ENCODE data around the gene THEM4.
A peak's percentile ranks its signal among the peaks of the same experiment; 100 is the strongest.

Gene THEM4

GRCh38 chr1:151918156-151918555 lies 8.8 kb upstream of the THEM4 start:
- no peak for DNase-seq (ENCODE audit: low read depth)
- no peak for TF ChIP-seq CTCF (IDR thresholded peaks at IDR 0.05; ENCODE audit: low read depth, low read length, missing control alignments)
- no peak overlapping the region for H3K4me3 ChIP-seq (ENCODE audit: low read depth, low read length)
- in situ Hi-C loops (cut with HindIII; ENCODE audit: low sequenced_read_pairs), result loop anchor here (5.0 kb wide), 1 partner anchor 84 kb away; no protein-coding TSS in a partner anchor

GRCh38 chr1:151916726-151917370 lies 7.5 kb upstream of the THEM4 start:
- in situ Hi-C loops (cut with HindIII; ENCODE audit: low sequenced_read_pairs), result loop anchor here (5.0 kb wide), 1 partner anchor 85 kb away; no protein-coding TSS in a partner anchor
- no peak for TF ChIP-seq CTCF (IDR thresholded peaks at IDR 0.05; ENCODE audit: low read depth, low read length, missing control alignments)
- no peak for DNase-seq (ENCODE audit: low read depth)
- H3K4me3 ChIP-seq (ENCODE audit: low read depth, low read length), result no peak overlapping the region

- in situ Hi-C loops (cut with HindIII; ENCODE audit: low sequenced_read_pairs), result loop anchor here (5.0 kb wide), 1 partner anchor 87 kb away; no protein-coding TSS in a partner anchor
- no peak for DNase-seq (ENCODE audit: low read depth)
- no peak for TF ChIP-seq CTCF (IDR thresholded peaks at IDR 0.05; ENCODE audit: low read depth, low read length, missing control alignments)
- H3K4me3 ChIP-seq (ENCODE audit: low read depth, low read length), result no peak overlapping the region
Observed at GRCh38 chr1:151915061-151915686, 5.9 kb upstream of the THEM4 start.

GRCh38 chr1:151914076-151914475 lies 4.8 kb upstream of the THEM4 start:
- H3K4me3 ChIP-seq (ENCODE audit: low read depth, low read length), result no peak overlapping the region
- in situ Hi-C loops (cut with HindIII; ENCODE audit: low sequenced_read_pairs), result no loop called here
- no peak for TF ChIP-seq CTCF (IDR thresholded peaks at IDR 0.05; ENCODE audit: low read depth, low read length, missing control alignments)
- DNase-seq (ENCODE audit: low read depth), result no peak

GRCh38 chr1:151912973-151913372 lies 3.7 kb upstream of the THEM4 start:
- in situ Hi-C loops (cut with HindIII; ENCODE audit: low sequenced_read_pairs), result no loop called here
- no peak for DNase-seq (ENCODE audit: low read depth)
- no peak overlapping the region for H3K4me3 ChIP-seq (ENCODE audit: low read depth, low read length)
- no peak for TF ChIP-seq CTCF (IDR thresholded peaks at IDR 0.05; ENCODE audit: low read depth, low read length, missing control alignments)

- peak overlapping the region; percentile 68 for H3K4me3 ChIP-seq (ENCODE audit: low read depth, low read length)
- in situ Hi-C loops (cut with HindIII; ENCODE audit: low sequenced_read_pairs), result no loop called here
- DNase-seq (ENCODE audit: low read depth), result no peak
- no peak for TF ChIP-seq CTCF (IDR thresholded peaks at IDR 0.05; ENCODE audit: low read depth, low read length, missing control alignments)
Observed at GRCh38 chr1:151908228-151908691, 1.1 kb downstream of the THEM4 start.

All from astrocyte of the cerebellum (primary cell).